NCI-H2107 (cell line): ENCODE results near the gene UBAC2.

Experiments used
- DNase-seq: peaks from one replicate; lab custom pipeline; 2025; lab: John Stamatoyannopoulos, UW

Gene UBAC2

DNA sequence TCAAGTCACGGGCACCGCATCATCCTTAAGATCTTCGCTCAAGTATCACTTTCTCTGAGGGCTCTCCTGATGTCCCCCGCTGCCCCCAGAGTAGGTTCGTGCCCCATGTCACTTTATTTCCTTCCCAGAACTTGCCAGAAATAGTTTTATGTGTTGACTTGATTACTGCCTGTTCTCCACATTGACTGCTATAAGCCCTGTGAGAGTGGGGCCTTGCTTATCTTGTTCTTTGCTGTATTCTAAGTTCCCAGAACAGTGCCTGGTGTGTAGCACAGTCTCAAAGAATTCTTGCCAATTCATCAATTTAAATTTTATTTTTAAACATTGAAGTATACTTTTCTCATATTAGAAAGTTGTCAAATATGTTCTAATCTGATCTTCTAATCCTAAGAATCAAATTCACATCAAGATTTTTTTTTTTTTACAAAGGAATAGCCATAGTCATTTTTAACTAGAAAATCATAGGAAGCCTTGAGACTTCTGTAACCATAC, 138.6 kb downstream of the UBAC2 start:
- no peak for DNase-seq

DNA sequence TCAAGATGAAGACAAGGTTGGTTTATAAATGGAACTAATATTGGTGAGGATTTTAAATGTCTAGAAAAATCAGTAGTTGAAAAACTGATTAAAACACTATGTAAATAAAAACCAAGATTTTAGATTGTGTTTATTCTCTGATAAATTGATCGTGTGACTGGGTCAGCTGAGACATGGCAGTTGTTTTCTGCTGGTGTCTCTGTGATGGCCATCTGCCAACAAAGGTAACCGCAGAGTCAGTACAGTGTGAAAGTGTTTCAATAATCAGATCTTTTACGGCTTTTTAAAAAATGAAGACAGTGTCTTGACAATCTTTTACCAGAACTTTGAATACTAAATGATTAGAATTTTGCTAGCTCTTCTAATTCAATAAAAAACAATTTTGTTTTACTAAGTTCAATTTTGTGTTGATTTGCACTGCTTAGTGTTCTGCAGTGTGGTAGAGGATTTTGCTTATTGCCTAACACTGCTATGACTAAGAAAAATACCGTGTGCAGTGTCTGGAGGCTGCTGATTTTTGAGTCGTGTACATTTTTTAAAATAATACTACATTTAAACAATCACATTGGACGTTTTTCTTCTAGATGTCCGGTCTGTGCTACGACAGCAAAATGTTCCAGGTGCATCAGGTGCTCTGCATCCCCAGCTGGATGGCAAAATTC, 139.2 kb downstream of the UBAC2 start:
- no peak for DNase-seq

DNA sequence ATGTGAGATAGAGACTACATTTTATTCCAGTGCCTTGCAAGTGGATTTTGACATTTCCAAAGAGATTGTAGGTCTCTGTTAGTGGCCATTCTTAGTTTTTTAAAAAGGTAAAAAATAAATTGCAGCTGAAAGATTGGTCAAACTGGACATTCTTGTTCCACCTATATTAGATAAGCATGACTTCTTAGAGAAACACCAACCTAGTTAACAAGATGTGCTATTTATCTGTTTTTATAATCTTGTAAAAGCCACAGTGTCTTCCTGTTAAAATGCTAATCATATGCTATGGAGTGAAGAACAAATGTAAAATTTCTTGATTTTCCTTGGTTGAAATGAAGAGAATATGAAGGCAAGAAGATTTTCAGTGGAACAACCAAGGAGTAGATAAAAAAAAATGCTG, 140.0 kb downstream of the UBAC2 start:
- DNase-seq: no peak

DNA sequence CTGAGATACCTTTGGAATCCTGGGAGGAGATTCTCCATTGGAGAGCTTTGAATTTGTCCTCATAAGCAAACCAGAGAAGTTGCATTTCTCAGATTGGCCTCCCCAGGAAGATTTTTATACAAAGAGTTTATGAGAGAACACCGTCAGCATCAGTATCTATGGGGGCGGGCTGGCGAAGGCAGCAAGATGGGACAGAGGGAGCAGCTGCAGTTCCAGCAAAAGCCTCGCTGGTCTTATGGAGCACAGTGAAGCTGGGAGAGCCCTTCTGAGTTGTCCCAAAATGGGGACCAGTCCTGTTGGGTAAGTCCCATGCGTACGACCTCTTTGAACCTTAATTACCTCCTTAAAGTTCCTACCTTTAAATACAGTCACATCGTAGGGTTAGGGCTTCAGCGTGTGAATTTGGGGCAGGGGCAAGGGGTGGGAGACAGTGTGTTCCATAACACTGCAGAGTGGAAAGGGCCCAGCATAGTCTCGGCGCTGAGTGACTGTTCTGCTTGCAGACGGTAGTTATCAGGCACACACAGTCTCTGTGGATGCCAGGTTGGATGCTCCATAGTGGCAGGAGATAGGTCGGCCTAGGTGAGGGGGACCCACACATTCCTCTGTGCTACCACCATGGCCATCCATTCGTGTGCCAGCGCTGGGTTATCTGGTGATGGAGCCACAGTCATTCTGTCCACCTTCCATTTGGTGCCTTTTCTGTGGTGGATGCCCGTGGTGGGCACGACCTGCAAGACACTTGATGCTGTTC, 141.5 kb downstream of the UBAC2 start:
- no peak for DNase-seq

DNA sequence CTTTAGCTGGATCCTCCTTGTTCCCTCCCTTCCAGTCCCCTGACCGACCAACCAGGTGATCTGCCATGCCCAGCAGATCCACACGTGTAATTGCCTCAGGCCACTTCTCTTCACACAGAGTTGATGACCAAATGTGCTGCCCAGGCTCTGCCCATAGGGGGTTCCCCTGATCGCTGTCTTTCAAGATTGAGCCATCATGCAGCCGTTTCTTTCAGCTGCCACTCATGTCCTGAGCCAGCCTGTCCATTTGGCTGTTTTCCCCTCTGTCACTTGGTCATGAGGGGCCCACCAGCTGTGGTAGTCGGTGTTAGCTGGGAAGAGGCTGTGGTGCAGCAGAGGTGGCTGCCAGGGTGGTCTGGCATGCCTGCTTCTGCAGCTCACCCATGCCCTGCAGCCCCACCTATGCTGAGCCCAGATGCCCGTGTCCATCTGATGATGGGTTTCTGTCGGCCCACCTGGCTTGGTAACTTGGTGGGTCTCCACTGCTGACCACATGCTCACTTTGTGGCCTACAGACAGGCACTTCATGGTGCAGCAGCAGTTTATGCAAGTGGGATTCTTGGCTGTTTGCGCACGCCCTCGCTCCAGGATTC, 142.2 kb downstream of the UBAC2 start:
- no peak for DNase-seq

DNA sequence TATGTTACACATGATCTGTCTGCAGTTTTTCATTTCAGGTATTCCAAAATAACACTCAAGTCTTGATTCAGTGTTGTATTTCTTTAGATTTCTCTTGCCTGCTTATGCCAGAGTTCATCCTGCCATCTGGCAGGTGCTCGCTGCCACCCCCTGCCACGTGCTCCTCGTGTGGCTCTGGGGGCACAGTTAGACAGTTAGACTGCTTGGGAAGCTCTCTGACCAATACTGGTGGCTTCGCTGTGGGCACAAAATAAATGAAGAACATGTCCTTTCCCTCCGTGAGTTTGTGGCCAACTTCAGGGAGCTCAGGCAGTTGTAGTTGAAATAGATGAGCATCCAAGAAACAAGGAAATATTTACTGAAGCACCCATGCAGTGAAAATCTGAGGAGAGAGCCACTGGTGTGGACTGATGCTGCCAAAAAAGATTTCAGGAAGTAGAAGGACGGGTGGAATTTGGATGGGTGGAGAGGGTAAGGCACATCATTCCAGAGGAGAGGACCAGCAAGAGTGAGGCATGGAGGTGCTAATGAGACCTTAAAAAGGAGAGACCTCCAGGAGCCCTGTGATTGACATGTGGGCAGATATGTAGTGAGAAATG, 144.1 kb downstream of the UBAC2 start:
- no peak for DNase-seq

DNA sequence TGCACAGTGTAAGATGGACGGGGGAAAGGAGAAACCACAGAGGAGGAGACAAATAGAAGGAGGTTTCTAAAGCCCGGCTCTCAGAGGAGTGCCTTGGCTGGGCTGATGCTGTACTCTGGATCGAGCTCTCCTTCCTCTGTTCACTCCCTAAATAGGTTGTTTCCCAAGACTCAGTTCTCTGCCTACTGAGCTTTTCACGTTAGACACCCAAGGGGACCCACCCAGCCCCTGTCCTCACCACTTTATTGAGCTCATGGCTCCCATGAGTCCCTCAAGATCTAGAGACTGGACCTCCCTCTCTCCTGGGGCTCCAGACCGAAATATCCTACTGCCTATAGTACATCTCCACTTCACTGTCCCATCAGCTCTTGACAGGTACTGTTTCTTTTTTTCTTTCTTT, 144.7 kb downstream of the UBAC2 start:
- DNase-seq: no peak

DNA sequence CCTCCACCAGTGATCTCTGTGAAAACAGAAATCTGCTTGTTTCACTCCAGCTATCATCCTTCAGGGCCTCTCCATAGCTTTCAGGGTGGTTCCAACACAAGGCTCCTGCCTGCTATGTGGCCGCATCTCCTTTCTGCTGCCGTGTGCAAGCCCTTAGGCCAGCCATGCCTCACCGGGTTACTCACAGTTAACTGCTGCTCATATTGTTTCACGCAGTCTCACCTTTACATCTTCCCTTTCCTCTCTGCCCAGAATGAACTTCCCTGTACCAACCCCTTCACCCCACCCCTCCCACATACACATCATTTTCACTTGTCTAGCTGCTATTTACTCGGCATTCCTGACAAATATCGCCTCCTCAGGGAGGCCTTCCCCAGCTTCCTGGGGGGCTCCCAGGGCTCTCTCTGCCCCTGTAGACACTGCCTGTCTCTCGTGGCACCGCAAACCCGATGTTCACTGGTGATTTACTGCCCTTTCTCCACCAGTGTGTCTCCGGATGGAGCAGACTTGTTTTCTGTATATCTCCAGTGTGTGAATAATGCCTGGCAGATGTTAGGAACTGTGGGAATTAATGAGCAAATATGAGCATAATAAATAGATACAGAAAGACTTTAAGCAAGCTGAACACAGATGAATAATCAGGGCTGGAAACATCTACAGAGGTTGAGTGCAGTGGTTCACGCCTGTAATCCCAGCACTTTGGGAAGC, 145.8 kb downstream of the UBAC2 start:
- DNase-seq: no peak

DNA sequence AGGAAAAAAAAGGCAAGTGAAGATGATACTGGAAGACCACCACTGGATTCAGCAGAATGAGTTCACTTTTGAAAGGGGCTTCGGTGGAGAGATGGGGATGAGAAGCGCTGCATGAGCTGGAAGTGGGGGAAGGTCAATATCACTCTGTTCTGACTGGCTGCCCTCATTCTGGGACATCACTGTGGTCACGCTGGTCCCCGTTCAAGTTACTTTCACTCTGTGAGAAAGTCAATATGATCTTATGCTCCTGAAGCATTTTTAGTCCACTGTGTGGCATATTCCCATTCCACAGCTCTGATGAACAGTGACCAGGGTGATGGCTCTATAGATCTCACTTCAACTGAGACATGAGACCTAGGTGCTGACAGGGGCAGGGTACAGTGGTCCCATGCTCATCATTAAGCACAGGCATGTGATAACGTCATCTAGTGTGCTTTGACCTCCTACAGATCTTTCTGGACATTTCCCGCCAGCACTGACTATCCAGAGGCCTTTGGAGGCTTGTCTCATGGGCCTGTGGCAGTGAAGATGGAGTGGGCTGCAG, 146.8 kb downstream of the UBAC2 start:
- DNase-seq: no peak

DNA sequence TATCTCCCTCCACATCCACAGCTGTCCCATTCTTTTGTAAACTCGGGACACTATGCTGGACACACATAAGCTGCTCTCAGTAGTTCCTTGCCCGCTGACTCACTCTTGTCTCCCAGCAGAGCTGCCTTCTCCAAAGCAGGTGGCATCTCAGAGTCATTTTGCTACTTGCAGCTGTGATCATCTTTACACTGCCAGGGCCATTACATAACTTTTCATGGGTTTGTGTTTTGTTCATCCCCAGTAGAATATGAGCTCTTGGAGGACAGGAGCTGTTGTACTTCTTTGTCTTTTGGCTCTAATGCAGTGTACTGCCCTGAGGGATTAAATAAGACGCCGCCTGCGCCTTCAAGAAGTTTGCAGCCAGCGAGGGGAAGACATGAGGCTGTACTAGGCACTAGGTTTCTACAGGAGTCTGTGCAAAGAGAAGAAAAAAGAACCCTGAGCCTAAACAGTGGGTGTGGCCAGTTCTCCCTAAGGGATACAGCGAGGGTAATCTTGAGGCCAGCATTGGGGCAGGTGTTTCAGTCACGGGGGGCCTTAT, 147.3 kb downstream of the UBAC2 start:
- no peak for DNase-seq

DNA sequence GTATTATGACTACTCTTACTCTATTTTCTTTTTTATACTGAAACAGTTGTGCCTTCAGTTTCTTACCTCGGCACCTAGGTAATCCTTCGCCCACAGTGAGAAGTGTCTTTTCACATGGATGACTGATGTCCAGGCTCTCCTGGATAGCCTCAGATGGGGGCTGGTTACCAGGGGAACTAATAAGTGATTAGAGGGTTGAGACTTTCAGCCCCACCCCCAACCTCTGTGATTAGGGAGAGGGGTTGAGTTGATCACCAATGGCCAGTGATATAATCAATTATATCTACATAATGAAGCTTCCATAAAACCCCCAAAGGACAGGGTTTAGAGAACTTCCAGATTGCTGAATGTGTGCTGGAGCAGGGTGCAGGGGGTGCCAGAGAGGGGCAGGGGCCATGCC, 149.5 kb downstream of the UBAC2 start:
- DNase-seq: no peak

DNA sequence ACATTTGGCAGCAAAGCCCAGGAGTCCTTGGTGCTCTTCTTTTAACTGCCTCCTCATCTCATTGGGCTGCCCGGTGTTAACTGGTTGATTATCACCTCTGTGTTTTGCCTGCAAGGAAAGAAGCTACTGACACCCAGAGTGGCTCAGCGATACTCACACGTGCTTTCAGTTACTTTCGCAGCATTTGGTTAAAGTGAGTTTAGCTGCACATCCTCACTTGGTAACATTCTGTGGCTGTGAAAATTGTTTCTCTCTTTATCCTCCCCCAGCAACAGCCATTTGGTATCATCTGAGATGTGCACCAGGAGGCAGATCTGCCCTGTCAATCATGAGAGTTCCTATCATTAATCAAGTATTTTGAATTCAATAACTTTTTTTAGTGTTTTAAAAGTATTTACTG, 151.1 kb downstream of the UBAC2 start:
- no peak for DNase-seq

DNA sequence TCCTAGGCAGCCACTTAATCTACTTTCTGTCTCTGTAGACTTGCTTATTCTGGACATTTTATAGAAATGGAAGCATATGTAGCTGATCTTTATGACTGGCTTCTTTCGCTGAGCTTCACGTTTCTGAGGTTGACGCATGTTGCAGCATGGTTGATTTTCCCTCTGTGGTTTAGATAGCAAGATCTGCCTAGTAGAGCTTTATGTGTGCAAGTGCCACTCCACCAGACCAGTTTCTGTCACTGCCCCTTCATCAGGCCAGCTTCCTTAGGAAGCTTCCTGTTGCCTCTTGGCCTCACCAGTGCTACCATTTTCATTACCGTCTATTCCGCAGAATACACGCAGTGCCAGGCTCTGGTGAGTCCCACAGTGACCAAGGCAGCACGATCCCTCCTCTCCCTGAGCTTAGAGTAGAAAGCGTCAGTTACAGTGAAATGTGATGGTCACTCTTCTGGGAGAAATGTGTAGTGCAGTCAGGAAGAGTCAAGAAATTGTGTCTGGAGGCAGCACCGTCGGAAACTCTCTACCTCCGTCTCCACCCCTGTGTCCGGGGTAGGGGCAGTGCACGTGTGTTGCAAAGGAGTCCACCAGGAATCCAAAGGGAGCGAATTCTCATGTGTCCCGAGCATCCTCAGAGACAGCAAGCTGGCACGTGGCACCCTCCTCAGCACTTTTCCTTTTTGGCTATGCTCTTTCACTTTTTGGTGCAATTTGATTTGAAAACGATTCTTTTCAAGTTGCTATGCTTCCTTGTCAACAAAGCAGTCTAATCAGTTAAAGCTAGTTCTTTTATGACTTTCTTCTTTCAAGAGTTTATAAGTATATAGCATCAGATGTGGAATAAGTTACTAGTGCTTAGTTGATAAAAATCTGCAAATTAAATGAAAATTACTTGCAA, 151.9 kb downstream of the UBAC2 start:
- no peak for DNase-seq

DNA sequence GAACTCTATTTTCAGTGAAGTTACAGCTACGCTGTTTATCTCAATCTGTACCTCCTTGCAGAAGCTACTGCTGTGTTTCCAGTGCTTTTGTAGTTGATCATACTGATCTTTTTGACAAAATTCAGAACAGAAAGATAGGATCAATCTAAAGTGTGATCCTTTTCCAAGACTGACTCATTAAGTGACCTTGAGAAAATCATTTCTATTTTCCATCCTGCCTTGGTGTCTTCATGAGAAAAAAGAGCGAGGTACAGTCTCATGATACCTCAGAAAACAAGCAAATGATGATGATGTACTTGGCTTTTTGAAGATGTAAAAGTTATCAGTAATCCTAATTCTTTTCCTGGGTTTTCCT, 152.6 kb downstream of the UBAC2 start:
- DNase-seq: no peak

DNA sequence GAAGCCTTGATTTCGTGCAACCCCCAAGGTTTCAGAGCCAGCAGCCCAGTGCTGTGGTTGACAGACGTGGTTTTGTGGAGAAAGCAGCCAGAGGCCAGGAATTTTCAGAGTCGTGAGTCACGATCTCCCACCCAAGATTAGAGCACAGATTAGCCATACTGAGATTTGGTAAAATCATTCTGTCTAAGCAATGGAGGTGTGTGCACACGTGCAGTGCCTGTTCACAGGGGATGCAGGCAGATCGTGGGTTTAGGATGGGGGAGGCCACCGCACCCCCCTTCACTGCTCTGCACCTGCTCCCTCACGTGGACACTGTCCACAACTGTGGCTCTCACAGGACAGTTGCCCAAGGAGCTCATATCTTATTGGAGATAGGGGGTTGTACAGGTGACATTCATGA, 153.2 kb downstream of the UBAC2 start:
- no peak for DNase-seq

DNA sequence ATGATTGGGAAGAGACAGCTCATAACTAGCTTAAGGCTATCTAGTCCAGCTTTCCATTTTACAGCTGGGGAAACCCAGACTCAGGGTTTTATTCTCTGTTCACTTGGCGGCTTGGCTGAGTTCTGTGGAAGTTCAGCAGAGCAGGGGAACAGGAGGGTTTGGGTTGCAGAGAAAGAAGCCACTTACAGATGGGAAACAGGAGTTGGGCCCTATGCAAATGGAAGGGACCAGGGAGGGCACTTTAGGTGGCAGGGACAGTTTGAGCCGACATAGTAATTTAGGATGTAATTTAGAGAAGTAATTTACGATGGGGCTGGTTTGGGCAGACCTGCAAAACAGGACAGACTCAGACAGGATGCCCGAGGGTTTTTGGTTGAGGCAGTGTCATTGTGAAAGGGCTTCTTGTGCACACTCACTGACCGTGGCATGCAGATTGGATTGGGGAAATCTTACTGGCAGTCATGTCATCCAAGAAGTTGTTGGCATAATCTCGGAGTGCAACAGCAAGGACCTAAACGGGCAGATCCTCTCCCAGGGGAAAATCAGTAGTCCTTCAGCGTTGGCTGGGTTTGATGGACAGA, 153.8 kb downstream of the UBAC2 start:
- DNase-seq: no peak

DNA sequence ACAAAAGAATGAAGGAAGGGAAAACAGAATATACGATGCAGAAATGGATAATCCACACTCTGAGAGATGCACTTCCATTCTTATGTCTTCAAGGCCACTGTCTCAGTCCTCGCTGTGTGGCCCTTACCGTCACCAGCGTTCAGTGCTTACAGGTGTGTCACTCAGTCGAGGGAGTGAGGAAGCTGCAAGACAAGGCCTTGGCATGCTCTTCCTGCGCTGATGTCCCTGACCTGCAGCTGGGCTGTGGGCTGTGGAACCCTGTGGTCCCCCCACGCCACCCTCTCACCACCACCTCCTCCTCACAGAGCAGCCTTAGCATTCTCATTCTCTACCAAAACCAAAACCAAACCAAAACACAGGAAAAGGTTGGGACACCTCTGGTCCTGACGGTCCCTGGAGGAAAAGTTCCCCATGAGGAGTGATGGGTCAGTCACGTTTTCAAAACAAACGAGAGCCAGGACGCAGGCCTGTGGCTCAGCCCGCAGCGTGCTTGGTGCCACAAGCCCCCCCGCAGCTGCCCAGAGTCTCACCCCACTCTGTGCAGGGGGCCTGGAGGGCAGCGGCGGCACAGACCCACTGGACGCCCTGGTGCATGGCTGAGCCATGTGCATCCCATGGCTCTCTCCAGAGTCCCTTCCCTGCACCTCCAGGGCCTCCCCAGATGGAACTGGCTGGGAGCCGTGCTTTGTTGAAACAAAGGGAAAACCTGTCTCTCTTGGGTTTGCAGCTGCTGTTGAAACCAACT, 154.8 kb downstream of the UBAC2 start:
- no peak for DNase-seq

DNA sequence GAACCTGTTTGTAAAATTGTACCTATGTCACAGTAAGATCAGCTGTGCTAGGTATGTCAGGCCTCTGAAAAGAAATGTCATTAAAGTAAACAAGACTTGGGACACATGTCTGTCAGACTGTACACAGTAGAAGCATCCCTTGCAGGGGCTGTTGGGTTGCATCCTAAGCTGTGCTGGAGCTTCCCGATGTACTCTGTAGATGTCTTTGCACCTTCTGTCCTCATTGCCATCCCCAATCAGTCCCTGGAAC, 155.3 kb downstream of the UBAC2 start:
- DNase-seq: no peak

DNA sequence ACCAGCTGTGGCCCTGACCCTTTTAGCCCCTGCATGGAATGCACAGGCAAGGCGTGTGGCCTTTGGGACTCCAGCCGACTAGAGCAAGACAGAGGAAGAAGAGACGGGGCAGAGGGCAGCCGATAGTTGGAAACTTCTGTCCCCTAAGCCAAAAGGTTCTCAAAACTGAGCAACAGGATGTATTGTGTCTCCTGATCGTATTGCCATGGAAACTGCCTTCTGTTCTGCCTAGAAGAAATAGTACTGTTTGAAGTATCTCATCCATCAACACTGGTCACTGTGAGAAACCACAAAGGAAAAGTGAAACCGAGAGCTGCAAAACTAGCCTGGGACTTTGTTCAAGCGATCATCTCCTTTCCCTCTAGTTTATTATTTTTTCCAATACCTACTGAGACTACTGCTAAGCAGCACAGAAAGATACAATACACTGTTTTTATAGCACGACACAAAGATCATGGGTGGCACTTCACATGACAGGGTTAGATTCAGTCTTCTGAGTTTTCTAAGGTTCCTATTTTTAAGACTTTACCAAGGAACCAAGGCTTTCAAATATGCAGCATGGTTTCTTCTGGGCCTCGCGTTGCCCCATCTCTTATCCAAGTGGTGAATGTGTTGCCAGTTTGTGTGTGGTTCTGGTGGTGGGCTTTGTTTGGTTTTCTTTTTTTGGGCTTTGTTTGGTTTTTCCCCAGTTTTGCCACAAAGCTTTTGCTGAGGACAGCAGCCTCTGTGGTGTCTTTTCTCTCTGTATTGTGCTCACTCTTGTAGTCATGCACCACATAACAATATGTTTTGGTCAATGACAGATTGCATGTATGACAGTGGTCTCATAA, 155.8 kb downstream of the UBAC2 start:
- no peak for DNase-seq
